ENCODE data around the gene WDR87. TPM values are rescaled to one million over a fixed set of nuclear protein-coding genes. Genes with fewer than 3 reads are reported as not detected.

Gene WDR87
- total and polyA plus RNA-seq, 9 of the 15 experiments (the other 6 are each of a cell fraction or from before 2014, with no cell fraction given) = not detected

GRCh38 chr19:37869766-37870340 is 36.5 kb downstream of the WDR87 start:
- ATAC-seq = no peak
- Histone ChIP-seq H3K4me3 (no peak overlapping the region), H3K79me2 (ENCODE audit: control insufficient read depth, insufficient read depth, low read length) (no peaks in the 10 kb centered on the region), H2AFZ (ENCODE audit: low read depth, low read length) (no peak overlapping the region), H3K4me1 (replicated peaks in 1 of 2; ENCODE audit: control insufficient read depth in 2 of 2, insufficient read depth in 2 of 2, low read length in 2 of 2) (no peaks in the 10 kb centered on the region), H4K20me1 (replicated peaks; ENCODE audit: control insufficient read depth, insufficient read depth, low read length) (no peaks in the 10 kb centered on the region), H3K9ac (ENCODE audit: insufficient read depth in 1 of 2, low read depth in 2 of 2, low read length in 2 of 2) (no peak overlapping the region), H3K36me3 (ENCODE audit: control insufficient read depth, insufficient read depth, low read length) (no peaks in the 10 kb centered on the region), H3K9me3 (replicated peaks; ENCODE audit: control insufficient read depth, insufficient read depth, low read depth, low read length) (no peaks in the 10 kb centered on the region), H3K27me3 (ENCODE audit: control insufficient read depth in 2 of 2, insufficient read depth in 2 of 2, low read length in 2 of 2) (no peaks in the 10 kb centered on the region), H3K27ac (ENCODE audit: extremely low read depth, low read depth, low read length) (no peak overlapping the region), H3K4me2 (ENCODE audit: insufficient read depth, low read length) (no peak overlapping the region), H3K9me1 (ENCODE audit: control insufficient read depth, insufficient read depth, low read length) (no peaks in the 10 kb centered on the region)
- no TSS peak for BruUV-seq (replicated peaks)
- 0% methylated on average over 4 of the region's 4 CpGs for WGBS (ENCODE audit: insufficient coverage, low coverage, missing lambda C conversion rate)
- intact Hi-C loops (cut with micrococcal nuclease) = no loop called here
- 0 out of 2 replicates have a peak, but pooled peaks have one; percentile 37 for TF ChIP-seq HLTF (IDR thresholded peaks at IDR 0.05)
- TF ChIP-seq ZNF75A (CRISPR knock-in tag; IDR thresholded peaks at IDR 0.05) = no peak
- ChIA-PET CTCF (ENCODE audit: low intra/inter-chr PET ratio) (no interaction called here), POLR2A (interaction anchor here (0.6 to 1.2 kb wide), 2 partner anchors 771 to 874 kb away, joined by 4 read pairs; partner anchors contain the start of gene CAPN12)
- no peak for DNase-seq (ENCODE audit: extremely low read depth in 1 of 4, low spot score in 3 of 4)
- in situ Hi-C loops (cut with MboI) = no loop called here
- FAIRE-seq = no peak

GRCh38 chr19:37867831-37868230 is 38.6 kb downstream of the WDR87 start:
- no TSS peak for BruUV-seq (replicated peaks)
- no peaks in the 10 kb centered on the region for H3K27me3 ChIP-seq (ENCODE audit: control insufficient read depth in 2 of 2, insufficient read depth in 2 of 2, low read length in 2 of 2)
- 0% methylated on average over 2 of the region's 2 CpGs for WGBS (ENCODE audit: insufficient coverage, low coverage, missing lambda C conversion rate)
- FAIRE-seq (no peak), DNase-seq (ENCODE audit: extremely low read depth in 1 of 4, low spot score in 3 of 4) (no peak), ATAC-seq (no peak)
- no peaks in the 10 kb centered on the region for H3K9me3 ChIP-seq (replicated peaks; ENCODE audit: control insufficient read depth, insufficient read depth, low read depth, low read length)
- no peaks in the 10 kb centered on the region for H3K79me2 ChIP-seq (ENCODE audit: control insufficient read depth, insufficient read depth, low read length)
- H4K20me1 ChIP-seq (replicated peaks; ENCODE audit: control insufficient read depth, insufficient read depth, low read length) = no peaks in the 10 kb centered on the region
- H3K4me1 ChIP-seq (replicated peaks in 1 of 2; ENCODE audit: control insufficient read depth in 2 of 2, insufficient read depth in 2 of 2, low read length in 2 of 2) = no peaks in the 10 kb centered on the region
- ChIA-PET POLR2A (no interaction called here), CTCF (ENCODE audit: low intra/inter-chr PET ratio) (no interaction called here)
- H3K27ac ChIP-seq (ENCODE audit: extremely low read depth, low read depth, low read length) = no peak overlapping the region
- no peaks in the 10 kb centered on the region for H3K36me3 ChIP-seq (ENCODE audit: control insufficient read depth, insufficient read depth, low read length)
- no peak overlapping the region for H3K9ac ChIP-seq (ENCODE audit: insufficient read depth in 1 of 2, low read depth in 2 of 2, low read length in 2 of 2)
- no peak overlapping the region for H3K4me3 ChIP-seq
- in situ Hi-C loops (cut with MboI) (no loop called here), intact Hi-C loops (cut with micrococcal nuclease) (no loop called here)
- no peak overlapping the region for H2AFZ ChIP-seq (ENCODE audit: low read depth, low read length)
- H3K9me1 ChIP-seq (ENCODE audit: control insufficient read depth, insufficient read depth, low read length) = no peaks in the 10 kb centered on the region
- no peak overlapping the region for H3K4me2 ChIP-seq (ENCODE audit: insufficient read depth, low read length)
- TF ChIP-seq ESRRA (IDR thresholded peaks at IDR 0.05; ENCODE audit: borderline replicate concordance, low read depth) = no peak
- no peak for TF ChIP-seq POLR2B (IDR thresholded peaks at IDR 0.05; ENCODE audit: low read depth, partially characterized antibody)
- TF ChIP-seq FOS (IDR thresholded peaks at IDR 0.05; ENCODE audit: extremely low read depth, insufficient read length) = no peak
- no peak for TF ChIP-seq MNT (conservative IDR thresholded peaks at IDR 0.05)
- no peak for TF ChIP-seq ZNF239 (CRISPR knock-in tag; IDR thresholded peaks at IDR 0.05)
- no peak for TF ChIP-seq ZNF277 (CRISPR knock-in tag; IDR thresholded peaks at IDR 0.05; ENCODE audit: borderline replicate concordance)
- no peak for TF ChIP-seq ZNF3 (CRISPR knock-in tag; IDR thresholded peaks at IDR 0.05)
- no peak for TF ChIP-seq STAT5B (CRISPR knock-in tag; IDR thresholded peaks at IDR 0.05)
- no peak for TF ChIP-seq NFXL1 (CRISPR knock-in tag; IDR thresholded peaks at IDR 0.05)
- TF ChIP-seq ZNF707 (CRISPR knock-in tag; conservative IDR thresholded peaks at IDR 0.05) = no peak
- TF ChIP-seq STAT5A (IDR thresholded peaks at IDR 0.05; ENCODE audit: borderline replicate concordance, low read length) = no peak
- TF ChIP-seq SMAD4 (CRISPR knock-in tag; conservative IDR thresholded peaks at IDR 0.05) = no peak
- no peak for TF ChIP-seq ZNF77 (CRISPR knock-in tag; IDR thresholded peaks at IDR 0.05)

Measured in K562 (cell line).